ENCODE results near the gene CTDP1. TPM values are rescaled to one million over a fixed set of nuclear protein-coding genes. Genes with fewer than 3 reads are reported as not detected.

CTDP1 gene
- total RNA-seq, 3 donors from 2014 or later, result 15.0 to 21.0 (median 19.9) TPM

GRCh38 chr18:79792096-79792987, 112.7 kb downstream of the CTDP1 start:
- DNase-seq (ENCODE audit: low spot score in 2 of 2), result peak in 1 of 2 donors; percentile 40
- peaks cover 0 to 12% of the 10 kb centered on the region in 2 donors for H3K4me1 ChIP-seq
- H3K27ac ChIP-seq, result peak overlapping the region; percentile 26 to 68
- no peaks in the 10 kb centered on the region for H3K9me3 ChIP-seq
- intact Hi-C loops (cut with DNase I; ENCODE audit: low total_unique reads), result no loop called here
- H3K36me3 ChIP-seq, result no peaks in the 10 kb centered on the region
- peak overlapping the region in 2 of 3 donors; percentile 4 to 23 for H3K4me3 ChIP-seq
- TF ChIP-seq CTCF (IDR thresholded peaks at IDR 0.05) (no peak), POLR2AphosphoS5 (IDR thresholded peaks at IDR 0.05) (no peak), POLR2A (IDR thresholded peaks at IDR 0.05) (no peak)
- peaks cover 6 to 41% of the 10 kb centered on the region in 2 donors for H3K27me3 ChIP-seq

GRCh38 chr18:79792988-79793355, 113.4 kb downstream of the CTDP1 start:
- Histone ChIP-seq H3K4me3 (no peak overlapping the region), H3K4me1 (peaks cover 0 to 8% of the 10 kb centered on the region in 2 donors), H3K27ac (no peak overlapping the region), H3K36me3 (no peaks in the 10 kb centered on the region), H3K27me3 (peaks cover 8 to 41% of the 10 kb centered on the region in 2 donors), H3K9me3 (no peaks in the 10 kb centered on the region)
- peak in 1 of 2 donors; percentile 36 for DNase-seq (ENCODE audit: low spot score in 2 of 2)
- intact Hi-C loops (cut with DNase I; ENCODE audit: low total_unique reads), result no loop called here
- TF ChIP-seq POLR2AphosphoS5 (IDR thresholded peaks at IDR 0.05), result no peak
- TF ChIP-seq CTCF (IDR thresholded peaks at IDR 0.05), result no peak
- no peak for TF ChIP-seq POLR2A (IDR thresholded peaks at IDR 0.05)

- no peaks in the 10 kb centered on the region for H3K36me3 ChIP-seq
- peaks cover 7 to 8% of the 10 kb centered on the region in 2 donors for H3K4me1 ChIP-seq
- peak in 1 of 2 donors; percentile 44 for DNase-seq (ENCODE audit: low spot score in 2 of 2)
- H3K27ac ChIP-seq, result no peak overlapping the region
- H3K4me3 ChIP-seq, result no peak overlapping the region
- TF ChIP-seq POLR2AphosphoS5 (IDR thresholded peaks at IDR 0.05) (no peak), POLR2A (IDR thresholded peaks at IDR 0.05) (no peak), CTCF (IDR thresholded peaks at IDR 0.05) (no peak)
- intact Hi-C loops (cut with DNase I; ENCODE audit: low total_unique reads), result no loop called here
- H3K9me3 ChIP-seq, result no peaks in the 10 kb centered on the region
- peaks cover 17 to 41% of the 10 kb centered on the region in 2 donors for H3K27me3 ChIP-seq
These were observed 115.2 kb downstream of the CTDP1 start for GRCh38 chr18:79794846-79795245.

GRCh38 chr18:79795446-79795845, 115.8 kb downstream of the CTDP1 start:
- intact Hi-C loops (cut with DNase I; ENCODE audit: low total_unique reads), result no loop called here
- peaks cover 17 to 41% of the 10 kb centered on the region in 2 donors for H3K27me3 ChIP-seq
- H3K9me3 ChIP-seq, result no peaks in the 10 kb centered on the region
- no peak overlapping the region for H3K4me3 ChIP-seq
- TF ChIP-seq POLR2AphosphoS5 (IDR thresholded peaks at IDR 0.05), result no peak
- TF ChIP-seq CTCF (IDR thresholded peaks at IDR 0.05), result no peak
- TF ChIP-seq POLR2A (IDR thresholded peaks at IDR 0.05), result no peak
- no peaks in the 10 kb centered on the region for H3K36me3 ChIP-seq
- peak; percentile 10 to 22 for DNase-seq (ENCODE audit: low spot score in 2 of 2)
- H3K4me1 ChIP-seq, result peaks cover 7 to 8% of the 10 kb centered on the region in 2 donors
- peak overlapping the region in 1 of 2 donors; percentile 38 for H3K27ac ChIP-seq

- TF ChIP-seq POLR2A (IDR thresholded peaks at IDR 0.05) (no peak), POLR2AphosphoS5 (IDR thresholded peaks at IDR 0.05) (no peak), CTCF (IDR thresholded peaks at IDR 0.05) (no peak)
- no peaks in the 10 kb centered on the region for H3K36me3 ChIP-seq
- no peak overlapping the region for H3K4me3 ChIP-seq
- no peak for DNase-seq (ENCODE audit: low spot score in 2 of 2)
- intact Hi-C loops (cut with DNase I; ENCODE audit: low total_unique reads), result no loop called here
- no peaks in the 10 kb centered on the region for H3K9me3 ChIP-seq
- peaks cover 7 to 8% of the 10 kb centered on the region in 2 donors for H3K4me1 ChIP-seq
- peaks cover 17 to 43% of the 10 kb centered on the region in 2 donors for H3K27me3 ChIP-seq
- H3K27ac ChIP-seq, result peak overlapping the region in 1 of 2 donors; percentile 38
These were observed 116.4 kb downstream of the CTDP1 start for GRCh38 chr18:79796016-79796415.
